ENCODE data around the gene ABCA7.

DNA sequence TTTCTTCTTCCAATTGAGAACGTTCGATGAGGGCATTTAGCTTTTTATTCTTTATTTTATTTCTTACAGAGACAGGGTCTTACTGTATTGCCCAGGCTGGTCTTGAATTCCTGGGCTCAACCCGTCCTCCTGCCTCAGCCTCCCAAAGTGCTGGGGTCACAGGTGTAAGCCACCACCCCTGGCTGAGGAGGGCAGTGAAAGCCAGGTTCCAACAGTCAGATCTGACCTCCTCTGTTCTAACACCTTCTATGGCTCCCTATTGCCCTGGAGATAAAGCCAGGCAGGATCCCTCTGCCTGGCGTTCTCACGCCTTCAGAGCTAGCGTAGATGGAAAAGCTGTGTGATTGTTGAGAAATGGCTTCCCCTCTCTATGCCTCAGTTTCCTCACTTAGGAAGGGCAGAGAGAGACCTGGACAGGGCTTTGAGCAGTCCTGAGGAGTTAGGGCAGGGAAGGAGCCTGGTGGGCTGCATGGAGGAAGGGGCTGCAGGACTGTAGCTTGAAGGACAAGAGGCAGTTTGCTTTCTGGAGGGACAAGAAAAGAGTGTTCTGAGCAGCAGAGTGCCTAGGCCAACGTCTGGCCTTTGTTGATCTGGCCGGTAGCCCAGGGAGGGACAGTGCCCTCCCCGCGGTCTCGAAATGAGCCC is 32.6 kb downstream of the ABCA7 start:
- TF ChIP-seq, protein P1, sequence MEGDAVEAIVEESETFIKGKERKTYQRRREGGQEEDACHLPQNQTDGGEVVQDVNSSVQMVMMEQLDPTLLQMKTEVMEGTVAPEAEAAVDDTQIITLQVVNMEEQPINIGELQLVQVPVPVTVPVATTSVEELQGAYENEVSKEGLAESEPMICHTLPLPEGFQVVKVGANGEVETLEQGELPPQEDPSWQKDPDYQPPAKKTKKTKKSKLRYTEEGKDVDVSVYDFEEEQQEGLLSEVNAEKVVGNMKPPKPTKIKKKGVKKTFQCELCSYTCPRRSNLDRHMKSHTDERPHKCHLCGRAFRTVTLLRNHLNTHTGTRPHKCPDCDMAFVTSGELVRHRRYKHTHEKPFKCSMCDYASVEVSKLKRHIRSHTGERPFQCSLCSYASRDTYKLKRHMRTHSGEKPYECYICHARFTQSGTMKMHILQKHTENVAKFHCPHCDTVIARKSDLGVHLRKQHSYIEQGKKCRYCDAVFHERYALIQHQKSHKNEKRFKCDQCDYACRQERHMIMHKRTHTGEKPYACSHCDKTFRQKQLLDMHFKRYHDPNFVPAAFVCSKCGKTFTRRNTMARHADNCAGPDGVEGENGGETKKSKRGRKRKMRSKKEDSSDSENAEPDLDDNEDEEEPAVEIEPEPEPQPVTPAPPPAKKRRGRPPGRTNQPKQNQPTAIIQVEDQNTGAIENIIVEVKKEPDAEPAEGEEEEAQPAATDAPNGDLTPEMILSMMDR (conservative IDR thresholded peaks at IDR 0.05) = no peak
- no peak for TF ChIP-seq ZFX (IDR thresholded peaks at IDR 0.05)
